LoVo (cell line): ENCODE results near the gene HS3ST6.
"Not testable (repeated sequence)": the region's sequence is repeated elsewhere in the genome, so short reads cannot be mapped to it uniquely, and the experiment has no call there.

Experiments used
- DNase-seq: peaks from one replicate; pipeline ENCODE4 v3.0.0-alpha.2; 2016; ENCODE audit warnings: low spot score

Gene HS3ST6

DNA sequence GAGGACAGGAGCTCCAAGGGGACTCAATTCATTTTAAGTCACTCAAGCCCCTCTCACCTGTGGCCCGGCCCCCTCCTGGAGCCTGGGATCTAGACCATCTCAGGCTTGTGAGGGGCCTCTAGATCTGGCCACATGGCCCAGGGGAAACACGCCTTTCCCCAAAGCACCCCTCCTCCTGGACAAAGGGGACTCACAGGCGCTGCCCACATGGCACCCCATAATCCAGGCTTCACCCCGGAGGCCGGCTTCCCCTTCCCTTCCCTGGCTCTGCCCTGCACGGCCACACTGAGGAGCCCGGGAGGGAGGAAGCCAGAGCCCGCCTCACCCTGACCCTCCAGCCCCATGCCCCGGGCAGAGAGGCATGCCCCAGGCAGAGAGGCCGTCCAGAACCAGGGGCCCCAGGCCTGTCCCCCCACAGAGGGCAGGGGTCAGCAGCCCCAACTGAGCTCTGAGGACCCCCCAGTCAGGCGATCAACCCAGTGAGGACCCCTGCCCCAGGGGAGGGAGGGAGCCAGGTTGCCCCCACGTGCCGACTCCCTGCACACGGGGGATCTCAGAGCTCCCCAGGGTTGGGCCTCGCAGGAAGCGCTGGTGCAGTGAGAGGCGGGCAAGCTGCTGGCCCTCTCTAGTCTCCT, 10.9 kb downstream of the HS3ST6 start:
- DNase-seq = no peak

DNA sequence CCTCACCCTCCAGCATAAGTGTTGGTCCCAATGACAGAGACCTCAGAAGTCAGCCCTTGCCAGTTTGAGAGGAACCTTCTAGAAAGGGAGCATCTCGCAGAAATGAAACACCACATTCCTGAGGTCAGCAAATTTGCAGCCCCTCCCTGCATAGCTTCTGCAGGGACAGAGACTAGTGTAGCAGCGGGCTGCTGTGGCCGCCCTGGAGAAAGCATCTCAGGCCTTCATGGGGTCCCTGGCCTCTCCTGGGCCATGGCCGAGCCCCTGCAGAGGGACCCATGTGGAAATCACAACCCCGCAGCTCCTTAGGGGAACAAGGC, 11.4 kb downstream of the HS3ST6 start:
- no peak for DNase-seq

DNA sequence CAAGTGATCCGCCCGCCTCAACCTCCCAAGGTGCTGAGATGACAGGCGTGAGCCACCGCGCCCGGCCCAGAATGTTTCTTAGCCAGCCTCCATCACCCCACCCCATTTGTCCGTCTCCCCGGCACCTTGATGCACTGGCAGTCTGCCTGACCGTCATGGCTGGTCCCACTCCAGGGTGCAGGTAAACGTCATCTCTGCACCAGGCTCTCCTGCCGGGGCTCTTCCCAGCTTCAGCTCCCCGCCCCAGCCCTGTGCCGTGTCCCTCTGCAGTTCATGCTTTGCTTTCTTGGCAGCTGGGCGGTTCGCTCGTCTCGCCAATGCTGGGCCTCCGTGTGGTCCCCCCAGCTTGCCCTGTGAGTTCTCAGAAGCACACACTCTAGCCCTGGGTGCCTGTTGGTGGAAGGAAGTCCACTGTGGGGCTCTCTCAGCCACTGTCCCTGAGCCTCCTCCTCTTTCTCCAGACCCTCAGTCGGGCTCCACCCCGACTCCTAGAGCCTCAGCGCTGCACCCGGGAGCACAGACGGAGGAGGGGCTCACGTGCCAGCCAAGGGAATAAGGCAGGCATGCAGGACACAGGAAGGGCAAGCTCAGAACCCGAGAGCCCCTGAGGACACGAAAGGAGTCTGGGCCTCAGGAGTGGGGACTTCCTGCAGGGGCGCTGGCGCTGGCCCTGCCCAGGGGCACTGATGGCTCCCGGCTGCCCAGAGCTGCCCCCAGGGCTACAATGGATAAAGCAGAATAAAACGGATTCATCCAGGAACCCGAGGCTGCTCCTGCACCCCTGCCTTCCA, 12.0 kb downstream of the HS3ST6 start:
- DNase-seq = no peak

DNA sequence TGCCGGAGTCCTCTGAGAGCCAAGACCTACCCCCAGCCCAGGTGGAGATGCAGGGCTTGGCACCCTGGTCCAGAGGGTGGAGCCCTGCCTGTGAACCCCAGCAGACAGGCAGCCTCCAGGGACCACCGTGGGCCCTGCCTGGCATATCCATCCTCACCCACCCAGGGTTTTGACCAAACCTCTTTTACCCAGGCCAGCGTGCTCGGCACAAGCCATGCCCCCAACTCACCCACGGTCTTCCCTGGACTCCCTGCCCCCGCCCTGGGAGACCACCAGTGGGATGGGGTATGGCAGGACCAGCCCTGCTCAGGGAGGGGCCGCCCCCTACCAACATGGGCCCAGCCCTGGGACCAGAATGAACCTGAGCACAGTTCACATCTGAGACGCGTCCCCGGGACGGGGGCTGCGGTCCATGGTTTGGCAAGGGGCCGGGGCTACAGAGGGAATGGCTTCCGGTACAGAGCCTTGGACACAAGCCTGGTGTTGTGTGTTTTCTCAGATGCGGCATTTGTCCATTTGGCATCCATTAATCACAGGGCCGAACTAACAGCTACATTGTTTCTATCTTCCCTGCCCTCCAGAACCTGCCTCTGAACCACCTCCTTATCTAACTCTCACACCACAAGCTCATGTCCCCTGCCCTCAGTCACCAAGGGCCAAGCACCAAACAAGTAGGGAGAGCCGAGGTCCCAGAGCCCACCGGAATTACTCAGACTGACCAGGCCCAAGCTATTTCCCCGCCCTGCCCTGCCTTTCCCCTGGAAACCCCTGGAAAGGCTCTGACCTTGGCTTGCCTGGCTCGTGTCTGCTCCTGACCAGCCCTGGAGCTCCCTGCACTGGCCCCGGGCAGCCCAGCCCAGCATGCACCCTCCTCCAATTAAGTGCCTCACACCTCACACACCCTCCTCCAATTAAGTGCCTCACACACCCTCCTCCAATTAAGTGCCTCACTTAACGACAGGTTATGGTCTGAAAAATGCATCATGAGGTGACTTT, 14.1 kb downstream of the HS3ST6 start:
- DNase-seq = no peak

DNA sequence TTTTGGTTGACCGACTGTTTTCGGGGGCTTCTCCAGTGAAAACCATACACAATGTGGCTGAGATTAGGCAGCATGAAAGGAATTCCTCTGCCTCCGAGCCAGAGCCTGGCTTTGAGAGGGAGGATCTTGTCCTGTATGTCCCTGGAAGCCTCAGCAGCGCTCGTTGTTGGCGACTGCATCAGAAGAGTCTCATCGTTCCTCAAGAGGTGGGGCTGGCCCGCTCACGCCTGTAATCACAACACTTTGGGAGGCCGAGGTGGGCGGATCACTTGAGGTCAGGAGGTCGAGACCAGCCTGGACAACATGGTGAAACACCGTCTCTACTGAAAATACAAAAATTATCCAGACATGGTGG, 15.0 kb downstream of the HS3ST6 start:
- no peak for DNase-seq

DNA sequence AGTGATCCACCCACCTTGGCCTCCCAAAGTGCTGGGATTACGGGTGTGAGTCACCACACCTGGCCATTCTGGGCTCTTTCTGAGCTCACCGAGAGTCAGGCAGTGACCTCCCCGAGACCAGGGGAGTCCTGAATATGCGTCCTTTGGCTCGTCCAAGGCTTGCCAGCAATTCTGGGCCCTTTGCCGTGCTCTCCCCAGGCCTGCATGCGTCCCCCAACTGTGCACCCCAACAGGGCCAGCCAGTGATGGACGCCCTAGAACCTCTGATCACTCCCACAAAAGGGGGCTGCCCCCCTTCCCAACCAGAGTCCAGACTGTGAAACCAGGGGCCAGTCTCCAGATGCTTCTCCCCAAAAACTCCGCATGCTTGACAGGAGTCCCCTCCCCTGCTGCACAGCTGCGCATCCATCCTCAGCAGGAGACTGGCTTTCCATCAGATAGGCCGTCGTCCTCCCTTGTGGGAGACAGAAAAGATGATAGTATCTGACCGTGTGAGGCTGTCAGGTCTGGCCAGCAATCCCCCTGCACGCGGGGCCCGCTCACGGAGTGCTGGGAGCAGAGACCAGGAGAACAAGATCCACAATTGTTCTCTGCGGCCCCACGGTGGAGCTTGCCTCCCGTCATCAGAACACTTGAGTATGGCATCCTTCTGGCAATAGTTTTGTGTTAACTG, 15.5 kb downstream of the HS3ST6 start:
- DNase-seq = no peak

DNA sequence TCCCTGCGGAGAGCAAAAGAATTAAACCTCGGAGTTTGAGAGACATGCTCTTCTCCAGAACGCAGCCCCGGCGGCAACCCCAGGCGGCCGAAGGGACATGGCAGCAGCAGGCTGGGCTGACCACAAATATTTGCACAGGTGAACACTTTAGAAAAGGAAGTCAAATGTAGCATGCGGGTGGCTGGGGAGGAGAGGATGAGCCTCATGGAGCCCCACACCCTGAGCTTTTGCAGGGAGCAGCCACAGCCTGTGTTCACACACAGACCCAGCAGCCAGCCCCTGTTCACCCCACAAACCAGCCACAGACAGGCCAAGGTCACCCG, 17.8 kb downstream of the HS3ST6 start:
- DNase-seq = no peak

DNA sequence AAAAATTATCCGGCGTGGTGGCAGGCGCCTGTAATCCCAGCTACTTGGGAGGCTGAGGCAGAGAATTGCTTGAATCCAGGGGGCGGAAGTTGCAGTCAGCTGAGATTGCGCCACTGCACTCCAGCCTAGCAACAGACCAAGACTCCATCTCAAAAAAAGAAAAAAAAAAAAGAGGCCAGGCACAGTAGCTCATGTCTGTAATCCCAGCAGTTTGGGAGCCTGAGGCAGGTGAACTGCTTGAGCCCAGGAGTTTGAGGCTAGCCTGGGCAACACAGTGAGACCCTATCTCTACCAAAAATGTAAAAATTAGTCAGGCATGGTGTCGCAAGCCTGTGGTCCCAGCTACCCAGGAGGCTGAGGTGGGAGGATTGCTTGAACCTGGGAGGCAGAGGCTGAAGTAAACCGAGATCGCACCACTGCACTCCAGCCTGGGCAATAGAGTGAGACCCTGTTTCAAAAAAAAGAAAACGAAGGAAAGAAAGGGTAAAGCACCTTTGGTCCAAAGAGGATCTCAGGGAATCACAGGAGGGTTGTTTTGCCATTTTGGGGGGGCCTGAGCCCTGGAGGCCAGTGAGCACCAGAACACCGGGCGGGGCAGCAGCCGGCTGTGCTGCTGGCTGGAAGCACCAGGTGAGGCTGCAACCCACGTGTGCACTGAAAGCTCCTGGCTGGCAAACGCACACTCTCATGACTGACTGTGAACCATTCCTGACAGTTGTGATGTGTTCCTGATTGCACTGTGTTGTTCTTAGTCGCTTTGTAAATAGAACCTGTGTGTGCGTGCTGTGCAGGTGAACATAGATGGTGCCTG, 18.4 kb downstream of the HS3ST6 start:
- no peak for DNase-seq

DNA sequence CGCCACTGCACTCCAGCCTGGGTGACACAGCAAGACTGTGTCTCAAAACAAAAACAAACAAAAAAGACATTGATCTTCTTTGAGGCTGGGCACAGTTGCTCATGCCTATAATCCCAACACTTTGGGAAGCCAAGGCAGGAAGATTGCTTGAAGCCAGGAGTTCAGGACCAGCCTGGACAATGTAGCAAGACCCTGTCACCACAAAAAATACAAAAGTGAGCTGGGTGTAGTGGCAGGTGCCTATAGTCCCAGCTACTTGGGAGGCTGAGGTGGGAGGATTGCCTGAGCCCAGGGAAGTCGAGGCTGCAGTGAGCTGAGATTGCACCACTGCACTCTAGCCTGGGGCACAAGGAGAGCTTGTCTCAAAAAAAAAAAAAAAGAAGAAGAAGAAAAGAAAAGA, 20.5 kb downstream of the HS3ST6 start:
- DNase-seq = not testable (repeated sequence)

DNA sequence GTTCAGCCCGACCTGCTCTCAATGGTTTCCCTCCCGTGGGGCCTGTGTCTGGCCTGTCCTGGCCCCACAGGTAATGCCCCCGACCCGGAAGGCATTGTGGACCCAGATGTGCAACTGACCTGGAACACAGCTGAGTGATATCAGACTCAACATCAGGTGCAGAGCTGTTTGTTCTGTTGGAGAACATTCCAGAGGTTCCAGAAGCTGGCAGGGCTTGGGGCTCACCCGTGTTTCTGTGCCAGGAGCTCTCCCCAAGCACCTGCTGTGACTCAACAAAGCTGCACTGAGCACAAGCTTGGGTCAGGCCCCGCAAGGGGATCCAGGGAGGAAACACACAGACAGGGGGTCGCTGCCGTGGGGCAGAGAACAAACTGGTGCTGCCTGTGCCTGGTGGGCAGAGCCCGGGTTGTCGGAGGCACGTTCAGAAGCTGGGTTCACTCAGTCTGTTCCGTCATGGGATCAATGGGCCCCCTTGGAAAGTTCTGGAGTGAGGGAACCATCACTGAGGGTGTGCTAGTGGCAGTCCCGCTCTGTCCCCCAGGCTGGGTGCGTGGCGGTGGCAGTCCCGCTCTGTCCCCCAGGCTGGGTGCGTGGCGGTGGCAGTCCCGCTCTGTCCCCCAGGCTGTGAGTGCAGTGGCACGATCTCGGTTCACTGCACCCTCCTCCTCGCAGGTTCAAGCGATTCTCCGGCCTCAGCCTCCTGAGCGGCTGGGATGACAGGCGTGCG, 22.1 kb downstream of the HS3ST6 start:
- DNase-seq = no peak

DNA sequence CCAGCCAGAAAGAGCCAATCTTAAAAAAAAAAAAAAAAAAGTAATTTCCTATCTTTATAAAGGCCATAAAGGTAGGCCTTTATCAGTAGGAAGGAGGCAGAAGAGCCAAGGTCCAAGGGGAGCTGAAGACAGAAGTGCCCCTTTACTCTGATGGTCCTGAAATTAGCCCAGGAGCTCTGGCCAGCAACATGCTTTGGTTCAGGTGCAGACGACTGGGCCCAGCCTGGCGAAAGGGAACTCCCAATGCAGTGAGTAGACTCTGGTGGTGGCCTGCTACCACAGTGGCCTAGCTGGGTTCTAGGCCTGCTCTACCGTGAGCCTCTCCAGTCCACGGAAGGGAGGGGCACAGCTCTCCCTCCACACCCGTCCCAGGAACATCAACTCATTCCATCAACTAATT, 23.1 kb downstream of the HS3ST6 start:
- no peak for DNase-seq

DNA sequence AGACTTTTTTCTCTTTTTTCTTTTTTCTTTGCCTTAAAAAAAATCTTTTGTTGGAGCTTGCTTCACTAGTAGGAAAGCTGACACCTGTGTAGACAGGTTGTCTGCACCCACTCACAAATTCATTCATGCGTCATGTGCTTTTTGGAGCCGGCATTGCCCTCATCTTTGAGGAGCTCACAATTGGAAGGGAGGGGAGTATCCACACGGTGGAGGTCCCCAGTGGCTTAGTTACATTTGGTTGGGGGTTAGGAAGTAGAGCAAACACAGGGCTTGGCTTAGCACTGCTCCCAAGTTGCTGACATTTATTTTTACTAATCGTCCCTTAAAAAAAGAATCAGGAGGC, 27.5 kb downstream of the HS3ST6 start:
- DNase-seq = no peak

DNA sequence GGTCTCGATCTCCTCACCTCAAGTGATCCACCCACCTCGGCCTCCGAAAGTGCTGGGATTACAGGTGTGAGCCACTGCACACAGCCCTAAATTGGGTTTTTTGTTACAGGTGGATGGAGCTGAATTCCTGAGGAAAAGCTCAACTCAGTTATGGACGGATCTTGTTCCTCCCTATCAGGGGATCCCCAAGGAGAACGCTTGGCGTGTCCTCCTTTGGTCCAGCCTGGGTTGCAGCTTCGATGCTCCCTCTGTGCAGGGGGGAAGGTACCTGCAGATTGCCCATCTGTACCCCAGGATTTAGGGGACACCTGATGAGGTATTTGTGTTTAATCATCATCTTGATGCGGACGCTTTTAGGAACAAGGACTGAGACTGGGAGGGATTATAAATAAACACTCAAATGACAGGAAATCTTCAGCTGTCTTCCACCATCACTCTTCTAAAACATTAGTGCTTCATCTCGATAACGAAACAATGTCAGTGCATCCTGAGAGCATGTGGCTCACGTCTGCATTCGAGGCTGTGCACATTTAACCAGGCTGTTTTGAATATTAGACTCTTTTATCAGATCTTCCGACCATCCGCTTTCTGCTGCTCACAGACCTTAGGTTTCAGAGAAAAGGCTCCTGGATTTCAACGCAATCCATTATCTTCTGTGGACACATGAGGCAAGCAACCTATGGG, 28.0 kb downstream of the HS3ST6 start:
- no peak for DNase-seq

DNA sequence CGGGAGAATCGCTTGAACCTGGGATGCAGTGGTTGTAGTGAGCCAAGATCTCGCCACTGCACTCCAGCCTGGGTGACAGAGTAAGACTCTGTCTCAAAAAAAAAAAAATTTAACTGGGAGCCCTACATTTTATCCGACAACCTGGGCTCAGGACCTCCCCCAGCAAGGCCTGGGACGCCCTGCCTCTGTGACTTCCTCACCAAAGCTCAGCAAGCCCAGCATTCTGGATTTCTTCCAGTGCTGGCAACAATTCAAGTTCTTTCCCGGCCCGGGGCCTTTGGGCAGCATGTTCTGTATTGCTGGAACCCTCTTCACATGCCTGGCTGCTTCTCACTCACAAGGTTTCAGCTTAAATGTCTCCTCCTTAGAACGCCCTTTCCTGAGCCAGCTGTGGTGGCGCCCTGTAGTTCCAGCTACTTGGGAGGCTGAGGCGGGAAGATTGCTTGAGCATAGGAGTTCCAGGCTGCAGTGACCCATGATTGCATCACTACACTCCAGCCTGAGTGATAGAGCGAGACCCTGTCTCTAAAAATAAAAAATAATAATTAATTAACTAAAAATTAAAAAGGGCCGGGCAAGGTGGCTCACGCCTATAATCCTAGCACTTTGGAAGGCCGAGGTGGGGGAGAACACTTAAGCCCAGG, 30.4 kb downstream of the HS3ST6 start:
- DNase-seq = no peak

DNA sequence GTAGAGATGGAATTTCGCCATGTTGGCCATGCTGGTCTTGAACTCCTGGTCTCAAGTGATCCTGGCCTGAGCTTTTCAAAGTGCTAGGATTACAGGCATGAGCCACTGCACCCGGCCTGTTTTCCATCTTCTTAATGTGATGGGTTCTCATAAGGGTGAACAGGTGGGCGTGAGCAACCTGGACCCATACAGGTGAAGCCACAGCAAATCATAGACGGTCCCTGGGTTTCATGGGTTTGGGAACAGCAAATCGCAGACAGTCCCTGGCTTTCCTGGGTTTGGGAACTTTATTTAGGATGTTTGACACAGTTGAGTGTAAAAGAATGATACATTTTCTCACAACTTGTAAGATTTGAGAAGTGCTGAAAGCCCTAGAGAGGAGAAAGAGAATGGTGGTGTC, 33.3 kb downstream of the HS3ST6 start:
- DNase-seq = no peak

DNA sequence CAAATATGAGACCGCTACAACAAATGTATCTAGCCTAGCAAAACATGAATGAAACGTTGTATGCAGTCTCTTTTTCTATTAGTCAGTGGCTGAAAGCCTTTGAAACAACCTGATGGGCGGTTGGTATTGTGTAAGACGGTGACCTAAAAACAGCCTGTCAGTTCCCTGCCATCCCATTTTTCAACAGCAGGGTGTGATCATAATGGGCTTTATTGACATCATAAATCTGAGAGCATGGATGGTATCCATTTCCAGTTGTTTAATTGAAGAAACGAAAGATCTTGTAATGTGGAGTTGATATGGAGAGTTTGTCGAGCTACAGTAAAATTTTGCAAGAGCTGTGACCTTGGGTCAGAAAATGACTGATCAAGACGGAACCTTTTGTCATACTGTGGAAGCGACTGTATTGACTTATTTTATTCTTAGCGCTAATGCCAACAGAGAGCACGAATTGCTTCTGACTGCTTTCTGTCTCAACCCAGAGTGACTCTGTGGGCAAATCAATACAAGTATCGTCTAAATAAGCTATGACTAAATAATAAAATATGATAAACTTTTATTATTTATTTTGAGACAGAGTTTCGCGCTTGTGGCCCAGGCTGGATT, 34.0 kb downstream of the HS3ST6 start:
- no peak for DNase-seq

DNA sequence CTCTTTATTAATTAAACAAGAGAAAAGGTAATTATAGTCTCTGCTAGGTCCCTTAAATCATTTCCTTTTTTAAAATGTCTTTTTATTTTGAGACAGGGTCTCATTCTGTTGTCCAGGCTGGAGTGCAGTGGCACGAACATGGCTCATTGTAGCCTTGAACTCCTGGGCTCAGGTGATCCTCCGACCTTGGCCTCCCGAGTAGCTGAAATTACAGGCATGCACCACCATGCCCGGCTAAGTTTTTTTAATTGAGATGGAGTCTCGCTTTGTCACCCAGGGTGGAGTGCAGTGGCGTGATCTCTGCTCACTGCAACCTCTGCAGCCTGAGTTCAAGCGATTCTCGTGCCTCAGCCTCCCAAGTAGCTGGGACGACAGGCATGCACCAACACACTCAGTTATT, 37.0 kb downstream of the HS3ST6 start:
- DNase-seq = not testable (repeated sequence)

DNA sequence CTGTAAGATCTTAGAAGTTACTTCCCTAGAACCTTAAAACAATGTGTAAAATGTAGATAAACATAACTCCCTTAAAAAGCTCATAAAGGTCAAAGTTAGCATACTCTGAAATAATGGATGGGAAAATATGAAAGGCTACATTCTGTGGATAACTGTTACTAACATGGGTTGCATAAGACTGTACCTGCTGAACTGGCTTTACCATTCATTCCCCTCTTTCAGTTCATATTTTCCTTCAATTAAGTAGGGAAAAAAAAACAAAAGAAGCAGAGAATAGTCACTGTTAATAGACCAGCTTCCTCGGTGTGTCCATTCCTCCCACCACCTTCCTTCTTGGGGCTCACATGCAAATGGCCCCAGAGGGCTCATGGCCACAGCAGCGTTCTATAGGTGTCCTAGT, 38.7 kb downstream of the HS3ST6 start:
- DNase-seq = no peak

DNA sequence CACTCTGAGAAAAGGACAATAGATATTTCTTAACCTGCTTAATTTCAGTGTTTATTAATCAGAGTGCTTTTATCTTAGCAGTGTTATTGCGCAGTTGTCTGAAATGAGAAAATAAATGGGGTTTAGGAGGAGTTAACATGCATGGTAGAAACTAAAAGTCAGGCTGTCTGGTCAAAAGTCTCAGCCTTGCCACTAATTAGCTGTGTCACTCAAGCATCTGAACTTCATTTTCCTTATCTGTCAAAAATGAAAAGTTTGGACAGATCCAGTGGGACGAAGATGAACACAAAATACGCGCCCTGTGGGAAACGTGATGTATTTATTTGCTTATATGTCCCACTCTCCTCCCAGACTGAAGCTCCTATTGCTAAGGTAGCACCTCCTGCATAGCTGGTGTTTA, 40.0 kb downstream of the HS3ST6 start:
- DNase-seq = no peak

DNA sequence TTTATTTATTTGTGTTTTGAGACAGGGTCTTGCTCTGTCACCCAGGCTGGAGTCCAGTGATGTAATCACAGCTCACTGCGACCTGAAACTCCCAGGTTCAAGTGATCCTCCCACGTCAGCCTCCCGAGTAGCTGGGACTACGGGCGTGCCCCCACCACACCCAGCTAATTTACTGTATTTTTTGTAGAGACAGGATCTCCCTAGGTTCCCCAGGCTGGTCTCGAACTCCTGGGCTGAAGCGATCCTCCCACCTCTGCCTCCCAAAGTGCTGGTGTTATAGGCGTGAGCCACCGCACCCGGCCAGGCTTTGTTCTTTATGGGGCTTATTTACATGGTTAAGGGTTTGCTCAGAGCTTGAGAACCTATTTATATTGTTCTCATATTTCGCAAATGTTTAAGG, 40.4 kb downstream of the HS3ST6 start:
- DNase-seq = no peak
